Upper lobe of left lung (tissue), 6 donors: ENCODE data around the gene VWA5B1. TPM values are rescaled to one million over a fixed set of nuclear protein-coding genes. Genes with fewer than 3 reads are reported as not detected.
A peak's percentile ranks its signal among the peaks of the same experiment; 100 is the strongest.

Experiments used
- ATAC-seq, 2 donors: fragments of 200-7000 bp; cut with Tn5 transposase; one replicate each; pipeline ENCODE4 v1.9.1; 2022; ENCODE audit warnings: mild to moderate bottlenecking in 2 of 2, moderate library complexity in 2 of 2; ENCODE audit not compliant: low FRiP score in 2 of 2
- DNase-seq, 2 donors: peaks; one replicate each; pipeline ENCODE4 v3.0.0-alpha.2; 2019 to 2020
- H3K27ac ChIP-seq, 4 donors: fragments of 200-600 bp; sonication (generic); one replicate each; pipeline ENCODE4 v1.5.1; 2016 to 2019
- H3K27me3 ChIP-seq, 4 donors: fragments of 200-600 bp; sonication (generic); one replicate each; pipeline ENCODE4 v1.5.1; 2017 to 2019
- H3K36me3 ChIP-seq, 4 donors: fragments of 200-600 bp; sonication (generic); one replicate each; pipeline ENCODE4 v1.5.1; 2016 to 2019
- H3K4me1 ChIP-seq, 4 donors: fragments of 200-600 bp; sonication (generic); one replicate each; pipeline ENCODE4 v1.5.1; 2018 to 2019
- H3K4me3 ChIP-seq, 4 donors: fragments of 200-600 bp; sonication (generic); one replicate each; pipeline ENCODE4 v1.5.1; 2017 to 2019; ENCODE audit warnings: mild to moderate bottlenecking in 2 of 4, moderate library complexity in 1 of 4
- H3K9me3 ChIP-seq, 4 donors: fragments of 200-600 bp; sonication (generic); one replicate each; pipeline ENCODE4 v1.5.1; 2018 to 2019
- EP300 ChIP-seq, 4 donors: sonication (generic); formaldehyde crosslinking; IDR thresholded peaks; one replicate each; pipeline ENCODE4 v1.5.1; 2017; ENCODE audit warnings: antibody characterized with exemption in 4 of 4, control low read depth in 2 of 4
- POLR2A ChIP-seq, 4 donors: fragments of 450-650 bp; IDR thresholded peaks; one replicate each; pipeline ENCODE4 v1.5.1; 2016 to 2017; ENCODE audit warnings: antibody characterized with exemption in 4 of 4, mild to moderate bottlenecking in 2 of 4
- POLR2AphosphoS5 ChIP-seq, 2 donors: sonication (generic); formaldehyde crosslinking; IDR thresholded peaks; one replicate each; pipeline ENCODE4 v1.5.1; 2017; ENCODE audit warnings: antibody characterized with exemption in 2 of 2
- WGBS, 2 donors: methylation state at CpG; one replicate each; pipeline ENCODE4 v1.1.5; 2017 to 2018; 5-methylcytosine and 5-hydroxymethylcytosine counted together
- total RNA-seq, 6 donors: library from RNA; depleted of rRNA in 4 of 6; stranded (reverse); fragments of >200 nt in 4 of 6; gene quantifications; one replicate each; pipeline versions ENCODE4 v1.1.0 to v1.2.1, GENCODE V29; 2016 to 2021
- TF ChIP-seq, protein P1 (sequence below), 6 experiments: fragments of 450-650 bp in 4 of 6; fragments of 200-600 bp in 2 of 6; sonication (generic) in 2 of 6; IDR thresholded peaks; one replicate each; pipeline ENCODE4 v1.5.1; 2016 to 2019; ENCODE audit warnings: antibody characterized with exemption in 6 of 6
- donor health status: DM: no; HTN: no; CAD: no; lungs with moderate emphysema.
- donor health status: DM: no; HTN: yes; CAD: no; lungs with severe emphysema.

The VWA5B1 gene
- total RNA-seq, 6 donors from 2014 or later = 0.14 to 0.77 (median 0.46) TPM; not detected in 3

DNA sequence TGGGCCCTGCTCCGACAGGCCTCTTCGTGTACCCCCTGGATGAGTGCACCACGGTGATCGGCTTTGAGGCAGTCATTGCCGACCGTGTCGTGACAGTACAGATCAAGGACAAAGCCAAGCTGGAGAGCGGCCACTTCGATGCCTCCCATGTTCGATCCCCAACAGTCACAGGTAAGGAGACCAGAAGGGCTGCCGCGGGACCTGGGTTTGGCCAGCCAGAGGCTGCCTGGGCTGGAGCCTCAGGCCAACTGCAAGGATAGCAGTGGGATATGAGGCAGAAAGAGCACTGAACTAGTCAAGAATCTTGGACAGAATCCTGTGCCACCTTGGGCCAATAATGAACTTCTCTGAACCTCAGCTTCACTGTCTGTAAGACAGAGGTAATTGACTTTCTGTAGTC, 22.1 kb downstream of the VWA5B1 start:
- TF ChIP-seq, protein P1, sequence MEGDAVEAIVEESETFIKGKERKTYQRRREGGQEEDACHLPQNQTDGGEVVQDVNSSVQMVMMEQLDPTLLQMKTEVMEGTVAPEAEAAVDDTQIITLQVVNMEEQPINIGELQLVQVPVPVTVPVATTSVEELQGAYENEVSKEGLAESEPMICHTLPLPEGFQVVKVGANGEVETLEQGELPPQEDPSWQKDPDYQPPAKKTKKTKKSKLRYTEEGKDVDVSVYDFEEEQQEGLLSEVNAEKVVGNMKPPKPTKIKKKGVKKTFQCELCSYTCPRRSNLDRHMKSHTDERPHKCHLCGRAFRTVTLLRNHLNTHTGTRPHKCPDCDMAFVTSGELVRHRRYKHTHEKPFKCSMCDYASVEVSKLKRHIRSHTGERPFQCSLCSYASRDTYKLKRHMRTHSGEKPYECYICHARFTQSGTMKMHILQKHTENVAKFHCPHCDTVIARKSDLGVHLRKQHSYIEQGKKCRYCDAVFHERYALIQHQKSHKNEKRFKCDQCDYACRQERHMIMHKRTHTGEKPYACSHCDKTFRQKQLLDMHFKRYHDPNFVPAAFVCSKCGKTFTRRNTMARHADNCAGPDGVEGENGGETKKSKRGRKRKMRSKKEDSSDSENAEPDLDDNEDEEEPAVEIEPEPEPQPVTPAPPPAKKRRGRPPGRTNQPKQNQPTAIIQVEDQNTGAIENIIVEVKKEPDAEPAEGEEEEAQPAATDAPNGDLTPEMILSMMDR (IDR thresholded peaks at IDR 0.05) = no peak
- TF ChIP-seq POLR2AphosphoS5 (IDR thresholded peaks at IDR 0.05) (no peak), EP300 (IDR thresholded peaks at IDR 0.05) (no peak), POLR2A (IDR thresholded peaks at IDR 0.05) (no peak)
- DNase-seq = no peak
- H3K4me1 ChIP-seq = no peaks in the 10 kb centered on the region
- no peaks in the 10 kb centered on the region for H3K36me3 ChIP-seq
- H3K27me3 ChIP-seq = no peaks in the 10 kb centered on the region
- WGBS, 2 donors = 90 to 100% methylated on average over 3 to 12 of the region's 12 CpGs
- no peaks in the 10 kb centered on the region for H3K9me3 ChIP-seq
- no peak overlapping the region for H3K4me3 ChIP-seq
- ATAC-seq = no peak
- no peak overlapping the region for H3K27ac ChIP-seq

- 89 to 90% methylated on average over 9 to 11 of the region's 11 CpGs for WGBS, 2 donors
These were observed 26.8 kb downstream of the VWA5B1 start for GRCh38 chr1:20317471-20317870.

DNA sequence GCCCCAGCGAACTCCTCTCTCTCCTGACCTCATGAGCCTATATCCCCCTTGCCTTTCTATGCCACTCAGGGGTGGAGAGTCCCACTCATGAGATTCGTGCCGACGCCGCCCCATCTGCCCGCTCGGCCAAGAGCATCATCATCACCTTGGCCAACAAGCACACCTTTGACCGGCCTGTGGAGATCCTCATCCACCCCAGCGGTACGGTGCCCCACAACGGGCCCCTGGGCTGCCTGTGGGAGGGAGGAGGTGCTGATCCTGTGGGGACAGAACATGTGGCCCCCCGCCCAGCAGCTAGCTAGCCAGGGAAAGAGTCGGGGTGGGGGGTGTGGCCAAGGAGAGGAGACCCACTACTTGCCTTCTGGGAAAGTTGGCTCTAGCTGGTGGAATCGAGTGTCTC, 27.8 kb downstream of the VWA5B1 start:
- DNase-seq = peak in 1 of 2 donors; percentile 64
- Histone ChIP-seq H3K4me3 (no peak overlapping the region), H3K27ac (no peak overlapping the region), H3K9me3 (no peaks in the 10 kb centered on the region), H3K27me3 (no peaks in the 10 kb centered on the region), H3K36me3 (no peaks in the 10 kb centered on the region), H3K4me1 (peaks cover 0 to 12% (median 7%) of the 10 kb centered on the region in 4 donors)
- WGBS, 2 donors = 94 to 95% methylated on average over 8 to 14 of the region's 14 CpGs
- no peak for ATAC-seq
- TF ChIP-seq POLR2AphosphoS5 (IDR thresholded peaks at IDR 0.05) (no peak), EP300 (IDR thresholded peaks at IDR 0.05) (no peak), POLR2A (IDR thresholded peaks at IDR 0.05) (no peak)
- TF ChIP-seq, protein P1 (IDR thresholded peaks at IDR 0.05) = no peak

More at GRCh38 chr1:20317471-20317870, 26.8 kb downstream of the VWA5B1 start:
- H3K9me3 ChIP-seq = no peaks in the 10 kb centered on the region
- DNase-seq = no peak
- no peaks in the 10 kb centered on the region for H3K36me3 ChIP-seq
- H3K4me3 ChIP-seq = no peak overlapping the region
- peaks cover 0 to 12% (median 7%) of the 10 kb centered on the region in 4 donors for H3K4me1 ChIP-seq
- H3K27me3 ChIP-seq = no peaks in the 10 kb centered on the region
- no peak for TF ChIP-seq POLR2A (IDR thresholded peaks at IDR 0.05)
- no peak for TF ChIP-seq POLR2AphosphoS5 (IDR thresholded peaks at IDR 0.05)
- TF ChIP-seq, protein P1 (IDR thresholded peaks at IDR 0.05) = no peak
- no peak overlapping the region for H3K27ac ChIP-seq
- no peak for ATAC-seq

GRCh38 chr1:20318971-20319370, 28.3 kb downstream of the VWA5B1 start:
- H3K36me3 ChIP-seq = no peaks in the 10 kb centered on the region
- H3K9me3 ChIP-seq = no peaks in the 10 kb centered on the region
- H3K4me1 ChIP-seq = peaks cover 0 to 12% (median 7%) of the 10 kb centered on the region in 4 donors
- 89 to 90% methylated on average over 2 to 4 of the region's 4 CpGs for WGBS, 2 donors
- TF ChIP-seq, protein P1 (IDR thresholded peaks at IDR 0.05) = no peak
- TF ChIP-seq POLR2AphosphoS5 (IDR thresholded peaks at IDR 0.05) = no peak
- no peak for TF ChIP-seq EP300 (IDR thresholded peaks at IDR 0.05)
- no peak for TF ChIP-seq POLR2A (IDR thresholded peaks at IDR 0.05)
- no peak overlapping the region for H3K4me3 ChIP-seq
- no peaks in the 10 kb centered on the region for H3K27me3 ChIP-seq
- no peak for DNase-seq
- H3K27ac ChIP-seq = no peak overlapping the region
- no peak for ATAC-seq

DNA sequence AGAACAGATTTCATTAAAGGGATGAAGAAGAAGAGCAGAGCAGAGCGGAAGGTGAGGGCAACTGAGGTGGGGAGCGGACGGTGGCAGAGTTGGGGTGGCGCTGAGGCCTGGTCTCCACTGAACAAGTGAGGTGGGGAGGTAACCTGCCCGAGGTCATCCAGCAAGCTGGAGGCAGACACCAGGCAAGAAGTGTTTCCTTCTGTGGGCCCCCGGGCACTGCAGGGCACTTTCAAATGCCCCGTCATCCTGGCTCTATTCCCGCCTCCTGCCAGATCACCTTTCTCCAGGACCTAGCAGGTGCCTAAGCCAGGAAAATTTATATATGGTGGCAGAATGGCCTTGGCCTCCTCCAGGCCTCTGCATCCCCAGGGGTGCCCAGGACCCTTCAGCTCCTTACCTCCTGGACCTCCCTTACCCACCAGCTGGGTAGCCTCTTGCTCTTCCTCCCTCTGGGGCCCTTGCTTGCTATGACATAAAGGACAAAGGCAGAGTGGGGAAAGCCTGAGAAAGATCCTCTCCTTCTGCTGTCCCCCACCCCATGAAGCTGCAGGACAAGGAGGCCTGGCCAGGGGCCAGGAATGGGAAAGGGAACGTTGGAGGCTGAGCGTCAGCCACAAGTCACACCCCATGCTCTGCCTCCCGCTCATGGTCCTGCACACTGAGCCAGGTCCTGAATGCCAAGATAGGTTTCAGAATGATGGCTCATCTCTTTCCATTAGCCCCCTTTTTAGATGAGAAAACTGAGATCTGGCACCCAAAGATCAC, 29.0 kb downstream of the VWA5B1 start:
- H3K9me3 ChIP-seq = no peaks in the 10 kb centered on the region
- no peaks in the 10 kb centered on the region for H3K27me3 ChIP-seq
- no peak for ATAC-seq
- TF ChIP-seq EP300 (IDR thresholded peaks at IDR 0.05) (no peak), POLR2AphosphoS5 (IDR thresholded peaks at IDR 0.05) (no peak), POLR2A (IDR thresholded peaks at IDR 0.05) (no peak)
- TF ChIP-seq, protein P1 (IDR thresholded peaks at IDR 0.05) = no peak
- no peaks in the 10 kb centered on the region for H3K36me3 ChIP-seq
- WGBS, 2 donors = 79 to 84% methylated on average over 8 to 11 of the region's 11 CpGs
- H3K4me3 ChIP-seq = no peak overlapping the region
- no peak overlapping the region for H3K27ac ChIP-seq
- no peak for DNase-seq
- peaks cover 0 to 12% (median 8%) of the 10 kb centered on the region in 4 donors for H3K4me1 ChIP-seq
